Lower leg skin (tissue), 3 donors: Measurements from ENCODE around the gene CLECL1.

Experiments used
- CTCF ChIP-seq, 3 donors: fragments of 450-650 bp; IDR thresholded peaks; one replicate each; pipeline ENCODE4 v1.5.1; 2016; ENCODE audit warnings: antibody characterized with exemption in 3 of 3, mild to moderate bottlenecking in 3 of 3, moderate library complexity in 2 of 3
- POLR2A ChIP-seq, 2 donors: fragments of 450-650 bp; IDR thresholded peaks; one replicate each; pipeline ENCODE4 v1.6.1; 2016 to 2017; ENCODE audit warnings: antibody characterized with exemption in 2 of 2, mild to moderate bottlenecking in 1 of 2, moderate library complexity in 1 of 2

- TF ChIP-seq POLR2A (IDR thresholded peaks at IDR 0.05), result no peak
- no peak for TF ChIP-seq CTCF (IDR thresholded peaks at IDR 0.05)
Observed at GRCh38 chr12:9717070-9717925, 15.6 kb downstream of the CLECL1 start.
